HL-60 (cell line): Measurements from ENCODE around the gene SLC45A1.

ENCODE experiments used
- POLR2AphosphoS5 ChIP-seq: IDR thresholded peaks from 2 replicates; pipeline ENCODE4 v1.6.1; 2012; ENCODE audit warnings: low read depth
- TF ChIP-seq, protein P1 (sequence below): IDR thresholded peaks from one replicate; pipeline ENCODE4 v1.5.1; 2011; ENCODE audit warnings: low read length, control low read depth, inconsistent platforms; ENCODE audit not compliant: insufficient read depth

DNA sequence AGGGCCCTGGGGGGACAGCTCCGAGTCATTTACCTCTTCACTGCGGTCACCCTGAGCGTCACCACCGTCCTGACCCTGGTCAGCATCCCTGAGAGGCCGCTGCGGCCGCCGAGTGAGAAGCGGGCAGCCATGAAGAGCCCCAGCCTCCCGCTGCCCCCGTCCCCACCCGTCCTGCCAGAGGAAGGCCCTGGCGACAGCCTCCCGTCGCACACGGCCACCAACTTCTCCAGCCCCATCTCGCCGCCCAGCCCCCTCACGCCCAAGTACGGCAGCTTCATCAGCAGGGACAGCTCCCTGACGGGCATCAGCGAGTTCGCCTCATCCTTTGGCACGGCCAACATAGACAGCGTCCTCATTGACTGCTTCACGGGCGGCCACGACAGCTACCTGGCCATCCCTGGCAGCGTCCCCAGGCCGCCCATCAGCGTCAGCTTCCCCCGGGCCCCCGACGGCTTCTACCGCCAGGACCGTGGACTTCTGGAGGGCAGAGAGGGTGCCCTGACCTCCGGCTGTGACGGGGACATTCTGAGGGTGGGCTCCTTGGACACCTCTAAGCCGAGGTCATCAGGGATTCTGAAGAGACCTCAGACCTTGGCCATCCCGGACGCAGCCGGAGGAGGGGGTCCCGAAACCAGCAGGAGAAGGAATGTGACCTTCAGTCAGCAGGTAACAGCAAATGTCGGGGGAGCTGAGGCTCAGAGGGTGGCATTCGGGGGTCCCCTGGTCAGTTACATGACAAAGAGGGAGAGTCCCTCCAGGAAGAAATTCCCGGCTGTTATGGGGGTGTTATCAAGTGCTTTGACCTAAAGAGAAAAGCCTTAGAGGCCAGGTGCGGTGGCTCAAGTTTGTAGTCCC is 12.6 kb downstream of the SLC45A1 start:
- TF ChIP-seq, protein P1, sequence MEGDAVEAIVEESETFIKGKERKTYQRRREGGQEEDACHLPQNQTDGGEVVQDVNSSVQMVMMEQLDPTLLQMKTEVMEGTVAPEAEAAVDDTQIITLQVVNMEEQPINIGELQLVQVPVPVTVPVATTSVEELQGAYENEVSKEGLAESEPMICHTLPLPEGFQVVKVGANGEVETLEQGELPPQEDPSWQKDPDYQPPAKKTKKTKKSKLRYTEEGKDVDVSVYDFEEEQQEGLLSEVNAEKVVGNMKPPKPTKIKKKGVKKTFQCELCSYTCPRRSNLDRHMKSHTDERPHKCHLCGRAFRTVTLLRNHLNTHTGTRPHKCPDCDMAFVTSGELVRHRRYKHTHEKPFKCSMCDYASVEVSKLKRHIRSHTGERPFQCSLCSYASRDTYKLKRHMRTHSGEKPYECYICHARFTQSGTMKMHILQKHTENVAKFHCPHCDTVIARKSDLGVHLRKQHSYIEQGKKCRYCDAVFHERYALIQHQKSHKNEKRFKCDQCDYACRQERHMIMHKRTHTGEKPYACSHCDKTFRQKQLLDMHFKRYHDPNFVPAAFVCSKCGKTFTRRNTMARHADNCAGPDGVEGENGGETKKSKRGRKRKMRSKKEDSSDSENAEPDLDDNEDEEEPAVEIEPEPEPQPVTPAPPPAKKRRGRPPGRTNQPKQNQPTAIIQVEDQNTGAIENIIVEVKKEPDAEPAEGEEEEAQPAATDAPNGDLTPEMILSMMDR = no peak
- no peak for TF ChIP-seq POLR2AphosphoS5
